HepG2 (cell line): ENCODE measurements around the gene MIS18A. TPM values are rescaled to one million over a fixed set of nuclear protein-coding genes. Genes with fewer than 3 reads are reported as not detected.

Experiments used
- ADNP ChIP-seq: sonication (generic); formaldehyde crosslinking; IDR thresholded peaks from 2 replicates; pipeline ENCODE4 v1.4.0; 2020; ENCODE audit warnings: missing genetic modification reagents
- ARID2 ChIP-seq: sonication (generic); formaldehyde crosslinking; IDR thresholded peaks from 2 replicates; pipeline ENCODE4 v1.8.1; 2022; ENCODE audit warnings: mild to moderate bottlenecking, missing genetic modification reagents, borderline replicate concordance
- ATAD3A ChIP-seq: sonication (generic); formaldehyde crosslinking; IDR thresholded peaks from 2 replicates; pipeline ENCODE4 v1.4.0; 2020; ENCODE audit warnings: missing genetic modification reagents
- GTF3A ChIP-seq: sonication (generic); formaldehyde crosslinking; conservative IDR thresholded peaks from 2 replicates; pipeline ENCODE4 v1.4.0; 2020; ENCODE audit warnings: mild to moderate bottlenecking, missing genetic modification reagents
- HCFC1 ChIP-seq: fragments of 150-350 bp; IDR thresholded peaks from 2 replicates; pipeline ENCODE4 v1.6.1; 2014; ENCODE audit warnings: low read depth, low read length
- ISX ChIP-seq: sonication (generic); formaldehyde crosslinking; conservative IDR thresholded peaks from 2 replicates; pipeline ENCODE4 v1.5.0; 2020; ENCODE audit warnings: missing genetic modification reagents
- MZF1 ChIP-seq: sonication (generic); formaldehyde crosslinking; IDR thresholded peaks from 2 replicates; pipeline ENCODE4 v1.8.1; 2023; ENCODE audit warnings: mild to moderate bottlenecking, missing genetic modification reagents, borderline replicate concordance
- PITX1 ChIP-seq: sonication (generic); formaldehyde crosslinking; IDR thresholded peaks from 2 replicates; pipeline ENCODE4 v1.5.1; 2020; ENCODE audit warnings: mild to moderate bottlenecking, missing genetic modification reagents
- POGK ChIP-seq: sonication (generic); formaldehyde crosslinking; conservative IDR thresholded peaks from 2 replicates; pipeline ENCODE4 v1.8.0; 2022; ENCODE audit warnings: mild to moderate bottlenecking, moderate library complexity, missing genetic modification reagents
- ZBTB7B ChIP-seq: sonication (generic); formaldehyde crosslinking; IDR thresholded peaks from 2 replicates; pipeline ENCODE4 v1.4.0; 2020; ENCODE audit warnings: missing genetic modification reagents
- ZMYM3 ChIP-seq: sonication (generic); formaldehyde crosslinking; IDR thresholded peaks from 2 replicates; pipeline ENCODE4 v1.5.1; 2020; ENCODE audit warnings: mild to moderate bottlenecking, missing genetic modification reagents
- ZNF281 ChIP-seq: sonication (generic); formaldehyde crosslinking; IDR thresholded peaks from 2 replicates; pipeline ENCODE4 v1.4.0; 2020; ENCODE audit warnings: missing genetic modification reagents, borderline replicate concordance
- ZNF326 ChIP-seq: sonication (generic); formaldehyde crosslinking; IDR thresholded peaks from 2 replicates; pipeline ENCODE4 v1.4.0; 2020; ENCODE audit warnings: missing genetic modification reagents, borderline replicate concordance
- ZNF337 ChIP-seq: sonication (generic); formaldehyde crosslinking; IDR thresholded peaks from 2 replicates; pipeline ENCODE4 v1.5.1; 2020; ENCODE audit warnings: missing genetic modification reagents, low read depth, mild to moderate bottlenecking, borderline replicate concordance
- ZNF460 ChIP-seq: sonication (generic); formaldehyde crosslinking; IDR thresholded peaks from 2 replicates; pipeline ENCODE4 v1.5.1; 2020; ENCODE audit warnings: missing genetic modification reagents, mild to moderate bottlenecking, borderline replicate concordance
- ZNF562 ChIP-seq: sonication (generic); formaldehyde crosslinking; IDR thresholded peaks from 2 replicates; pipeline ENCODE4 v1.8.0; 2022; ENCODE audit warnings: missing genetic modification reagents, borderline replicate concordance
- ZSCAN30 ChIP-seq: sonication (generic); formaldehyde crosslinking; IDR thresholded peaks from 2 replicates; pipeline ENCODE4 v1.5.0; 2020; ENCODE audit warnings: mild to moderate bottlenecking, missing genetic modification reagents
- polyA plus RNA-seq, 8 experiments: library from polyadenylated mRNA; depleted of rRNA in 3 of 8; stranded (reverse) in 7 of 8; unstranded in 1 of 8; fragments of >200 nt; fragmentation: Illumina TruSeq in 4 of 8; extraction: Trizol in 4 of 8; gene quantifications; 2 replicates each; pipeline versions ENCODE4 v1.2.1 to v1.2.3, GENCODE V29; 2011 to 2016; ENCODE audit warnings: low read depth in 4 of 8, missing spikeins in 1 of 8, mixed read lengths in 1 of 8; ENCODE audit not compliant: insufficient read depth in 1 of 8
- total RNA-seq, 5 experiments: library from RNA; depleted of rRNA; stranded (reverse); fragments of >200 nt; fragmentation: Illumina TruSeq; extraction: Trizol; gene quantifications; 2 replicates each; pipeline ENCODE4 v1.2.3, GENCODE V29; 2016; ENCODE audit warnings: low read depth in 1 of 5
- TF ChIP-seq, protein P1 (sequence below): sonication (generic); formaldehyde crosslinking; IDR thresholded peaks from 2 replicates; pipeline ENCODE4 v1.4.0; 2020; ENCODE audit warnings: missing genetic modification reagents, borderline replicate concordance

MIS18A gene
- total and polyA plus RNA-seq, 2 of the 13 experiments (the other 11 are each of a cell fraction or from before 2014, with no cell fraction given): 11.2 to 41.4 TPM

DNA sequence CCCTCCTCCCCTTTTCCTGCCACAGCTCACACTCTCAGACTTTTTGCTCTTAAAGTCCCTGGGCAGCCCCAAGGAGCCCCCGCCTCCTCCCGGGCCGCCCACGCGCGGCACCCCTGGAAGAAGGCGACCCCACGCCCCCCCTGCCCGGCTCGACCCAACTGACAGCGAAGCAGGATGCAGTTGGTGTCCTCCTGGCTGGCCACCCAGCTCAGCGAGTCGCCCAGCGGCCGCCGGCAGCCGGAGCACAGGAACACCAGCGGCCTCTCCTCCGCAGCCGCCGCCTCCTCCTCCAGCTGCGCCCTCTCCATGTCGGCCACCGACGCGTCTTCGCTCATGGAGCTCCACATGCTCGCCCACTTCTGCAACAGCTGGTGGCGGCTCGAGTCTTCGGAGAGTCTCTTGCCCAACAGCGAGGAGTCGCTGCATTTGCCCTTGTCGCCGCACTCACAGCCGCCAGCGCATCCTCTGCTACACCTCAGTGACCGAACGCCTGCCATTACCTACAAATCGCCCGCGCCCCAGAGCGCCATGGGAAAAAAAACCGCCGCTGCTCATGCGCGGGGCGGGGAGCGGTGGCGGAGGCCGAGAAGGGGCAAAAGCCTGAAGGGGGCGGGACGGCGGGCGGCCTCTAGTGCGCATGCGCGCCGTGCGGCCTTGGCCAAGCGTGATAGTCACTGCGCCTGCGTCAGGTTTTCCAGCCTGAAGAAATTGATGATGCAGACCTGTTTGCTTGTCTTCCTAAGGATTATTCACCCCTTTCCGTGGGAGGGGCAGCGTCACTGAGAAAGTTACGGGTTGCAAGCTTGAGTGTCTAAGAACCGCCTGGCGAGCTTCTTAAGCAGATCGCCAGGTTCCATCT is at the start of gene MIS18A (continued):
- TF ChIP-seq, protein P1, sequence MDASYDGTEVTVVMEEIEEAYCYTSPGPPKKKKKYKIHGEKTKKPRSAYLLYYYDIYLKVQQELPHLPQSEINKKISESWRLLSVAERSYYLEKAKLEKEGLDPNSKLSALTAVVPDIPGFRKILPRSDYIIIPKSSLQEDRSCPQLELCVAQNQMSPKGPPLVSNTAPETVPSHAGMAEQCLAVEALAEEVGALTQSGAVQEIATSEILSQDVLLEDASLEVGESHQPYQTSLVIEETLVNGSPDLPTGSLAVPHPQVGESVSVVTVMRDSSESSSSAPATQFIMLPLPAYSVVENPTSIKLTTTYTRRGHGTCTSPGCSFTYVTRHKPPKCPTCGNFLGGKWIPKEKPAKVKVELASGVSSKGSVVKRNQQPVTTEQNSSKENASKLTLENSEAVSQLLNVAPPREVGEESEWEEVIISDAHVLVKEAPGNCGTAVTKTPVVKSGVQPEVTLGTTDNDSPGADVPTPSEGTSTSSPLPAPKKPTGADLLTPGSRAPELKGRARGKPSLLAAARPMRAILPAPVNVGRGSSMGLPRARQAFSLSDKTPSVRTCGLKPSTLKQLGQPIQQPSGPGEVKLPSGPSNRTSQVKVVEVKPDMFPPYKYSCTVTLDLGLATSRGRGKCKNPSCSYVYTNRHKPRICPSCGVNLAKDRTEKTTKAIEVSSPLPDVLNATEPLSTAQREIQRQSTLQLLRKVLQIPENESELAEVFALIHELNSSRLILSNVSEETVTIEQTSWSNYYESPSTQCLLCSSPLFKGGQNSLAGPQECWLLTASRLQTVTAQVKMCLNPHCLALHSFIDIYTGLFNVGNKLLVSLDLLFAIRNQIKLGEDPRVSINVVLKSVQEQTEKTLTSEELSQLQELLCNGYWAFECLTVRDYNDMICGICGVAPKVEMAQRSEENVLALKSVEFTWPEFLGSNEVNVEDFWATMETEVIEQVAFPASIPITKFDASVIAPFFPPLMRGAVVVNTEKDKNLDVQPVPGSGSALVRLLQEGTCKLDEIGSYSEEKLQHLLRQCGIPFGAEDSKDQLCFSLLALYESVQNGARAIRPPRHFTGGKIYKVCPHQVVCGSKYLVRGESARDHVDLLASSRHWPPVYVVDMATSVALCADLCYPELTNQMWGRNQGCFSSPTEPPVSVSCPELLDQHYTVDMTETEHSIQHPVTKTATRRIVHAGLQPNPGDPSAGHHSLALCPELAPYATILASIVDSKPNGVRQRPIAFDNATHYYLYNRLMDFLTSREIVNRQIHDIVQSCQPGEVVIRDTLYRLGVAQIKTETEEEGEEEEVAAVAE: no peak
- TF ChIP-seq PITX1 (CRISPR knock-in tag) (peak; percentile 42; the same call in 1 of the 2 replicates), ZBTB7B (no peak), ZNF281 (CRISPR knock-in tag) (no peak), POGK (CRISPR knock-in tag) (peak; percentile 83; the same call in 1 of the 2 replicates), ARID2 (CRISPR knock-in tag) (peak; percentile 47; the same call in 1 of the 2 replicates), ATAD3A (CRISPR knock-in tag) (no peak), ZNF460 (CRISPR knock-in tag) (no peak), HCFC1 (peak; percentile 38; the same call in 1 of the 2 replicates), GTF3A (CRISPR knock-in tag) (no peak), ZSCAN30 (CRISPR knock-in tag) (no peak), ZNF337 (CRISPR knock-in tag) (no peak), MZF1 (CRISPR knock-in tag) (no peak), ZNF562 (CRISPR knock-in tag) (no peak), ZNF326 (CRISPR knock-in tag) (no peak), ISX (CRISPR knock-in tag) (no peak), ZMYM3 (CRISPR knock-in tag) (peak; percentile 43; the same call in 1 of the 2 replicates), ADNP (no peak)
